GM21367 (cell line): ENCODE results near the gene NRTN.
"Not testable (repeated sequence)": the region's sequence is repeated elsewhere in the genome, so short reads cannot be mapped to it uniquely, and the experiment has no call there.

ENCODE experiments used
- ATAC-seq: cut with Tn5 transposase; IDR thresholded peaks from one replicate; pipeline ENCODE4 v1.9.1; 2021; ENCODE audit not compliant: unreplicated experiment

The NRTN gene

DNA sequence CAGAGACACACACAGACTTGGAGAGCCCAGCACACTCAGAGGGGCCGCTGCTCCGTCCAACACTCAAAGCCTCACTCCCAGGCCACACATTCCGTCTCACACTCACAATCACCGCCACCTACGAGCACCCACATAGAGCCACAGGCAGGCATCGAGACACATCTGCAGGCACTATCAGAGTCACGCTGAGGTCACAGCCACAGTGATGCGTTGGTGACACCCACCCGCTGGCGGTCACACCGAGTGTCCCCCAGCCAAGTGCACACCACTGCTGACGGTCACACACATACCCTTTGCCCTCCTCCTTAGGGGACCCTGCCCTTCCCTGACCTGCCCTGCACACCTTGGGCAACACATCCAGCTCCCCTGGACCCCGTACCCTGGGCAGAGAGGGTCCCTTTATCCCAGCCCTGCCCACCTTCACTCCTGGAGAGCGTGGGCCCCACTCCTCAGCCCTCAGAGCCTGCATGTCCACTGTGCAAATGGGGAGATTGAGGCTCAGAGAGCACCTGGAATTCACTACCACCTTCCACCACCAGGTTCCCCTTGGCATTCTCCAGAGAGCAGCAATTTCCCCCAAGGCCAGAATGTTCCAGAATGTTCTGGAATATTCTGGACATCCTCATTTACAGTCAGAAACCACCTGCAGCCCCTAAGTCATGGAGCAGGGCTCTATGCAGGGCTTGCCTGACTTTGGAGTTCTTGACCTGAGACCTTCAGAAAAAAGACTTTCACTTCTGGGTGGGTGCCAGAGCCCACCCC lies 60.0 kb downstream of the NRTN start:
- ATAC-seq, result no peak

DNA sequence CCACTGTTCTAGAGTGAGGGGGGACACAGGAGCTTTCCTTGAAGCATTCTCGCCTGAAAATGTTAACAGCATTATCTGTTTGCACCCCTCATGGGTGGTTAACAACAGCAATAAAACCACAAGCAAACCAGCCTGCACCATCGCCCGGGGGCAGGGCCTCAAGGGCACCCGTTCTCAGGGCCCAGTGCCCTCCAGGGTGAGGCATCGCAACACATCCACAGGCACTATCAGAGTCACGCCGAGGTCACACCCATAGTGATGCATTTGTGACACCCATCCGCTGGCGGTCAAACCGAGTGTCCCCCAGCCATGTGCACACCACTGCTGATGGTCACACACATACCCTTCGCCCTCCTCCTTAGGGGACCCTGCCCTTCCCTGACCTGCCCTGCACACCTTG lies 60.9 kb downstream of the NRTN start:
- no peak for ATAC-seq

GRCh38 chr19:5867201-5868136 lies 62.6 kb downstream of the NRTN start:
- no peak for ATAC-seq

DNA sequence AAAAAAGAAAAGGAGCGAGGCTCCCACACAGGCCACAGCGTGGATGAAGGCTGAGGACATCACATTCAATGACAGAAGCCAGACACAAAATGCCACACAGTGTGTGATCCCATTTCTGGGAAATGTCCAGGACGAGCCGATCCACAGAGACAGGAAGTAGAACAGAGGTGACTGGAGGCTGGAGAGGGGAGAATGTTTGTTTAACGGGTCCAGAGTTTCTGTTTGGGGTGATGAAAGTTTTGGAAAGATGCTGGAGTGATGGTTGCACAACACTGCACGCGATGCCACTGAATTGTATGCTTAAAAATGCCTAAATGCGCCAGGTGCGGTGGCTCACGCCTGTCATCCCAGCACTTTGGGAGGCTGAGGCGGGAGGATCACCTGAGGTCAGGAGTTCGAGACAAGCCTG lies 66.1 kb downstream of the NRTN start:
- ATAC-seq, result no peak

DNA sequence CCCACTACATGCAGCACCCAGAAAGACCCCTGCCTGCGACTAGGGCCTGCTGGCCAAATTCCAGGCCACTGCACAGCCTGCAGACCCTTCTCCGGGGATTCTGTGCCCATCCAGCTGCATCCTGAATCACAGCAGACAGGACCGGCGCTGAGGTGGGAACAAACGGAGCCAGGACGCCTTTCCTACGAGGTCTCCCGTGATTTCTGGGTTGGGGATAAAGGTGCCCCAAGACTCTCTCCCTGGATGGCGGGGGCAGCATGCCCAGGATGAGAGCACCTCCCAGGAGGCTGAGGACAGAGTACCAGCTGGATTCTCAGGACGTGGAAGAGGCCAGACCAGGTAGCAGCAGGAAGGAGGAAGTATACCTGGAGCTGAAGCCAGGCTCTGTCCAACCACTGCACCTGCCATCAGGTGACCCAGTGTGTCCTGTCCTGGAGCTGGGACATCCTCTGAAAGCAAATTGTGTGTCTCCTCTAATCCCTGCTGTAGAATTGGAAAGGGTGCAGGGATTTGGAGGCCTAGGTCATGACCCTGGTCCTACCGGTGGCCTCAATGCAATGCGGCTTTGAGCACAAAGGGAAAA lies 68.8 kb downstream of the NRTN start:
- no peak for ATAC-seq

- not testable (repeated sequence) for ATAC-seq
Observed at GRCh38 chr19:5874496-5874895, 69.6 kb downstream of the NRTN start.

- no peak for ATAC-seq
Observed at GRCh38 chr19:5877427-5877826, 72.6 kb downstream of the NRTN start.

- ATAC-seq, result no peak
Observed at GRCh38 chr19:5877882-5878281, 73.0 kb downstream of the NRTN start.
